ENCODE measurements around the gene JAG1.

- TF ChIP-seq CTCF (IDR thresholded peaks at IDR 0.05; ENCODE audit: borderline replicate concordance, extremely low read depth, low read length, poor library complexity, severe bottlenecking) (no peak), EZH2 (IDR thresholded peaks at IDR 0.05; ENCODE audit: borderline replicate concordance, low read depth, low read length, severe bottlenecking) (no peak)
Measured at GRCh38 chr20:10671221-10671918, 2.4 kb downstream of the JAG1 start.
